Measurements from ENCODE around the gene C10orf90. TPM values are rescaled to one million over a fixed set of nuclear protein-coding genes. Genes with fewer than 3 reads are reported as not detected.

The C10orf90 gene
- total RNA-seq, 4 donors from 2014 or later: 0.26 TPM; not detected in 3

GRCh38 chr10:126458466-126458865 is 212.0 kb downstream of the C10orf90 start:
- DNase-seq: no peak
- H3K36me3 ChIP-seq: no peaks in the 10 kb centered on the region
- H3K4me3 ChIP-seq: no peak overlapping the region
- no peaks in the 10 kb centered on the region for H3K27me3 ChIP-seq
- H3K4me1 ChIP-seq: peaks cover 0 to 25% (median 6%) of the 10 kb centered on the region in 3 donors
- intact Hi-C loops (cut with DNase I): no loop called here
- H3K9me3 ChIP-seq: no peaks in the 10 kb centered on the region
- 50% methylated on average over 1 of the region's 1 CpG for WGBS, 2 donors
- no peak overlapping the region for H3K27ac ChIP-seq
- TF ChIP-seq CTCF (IDR thresholded peaks at IDR 0.05) (no peak), POLR2A (IDR thresholded peaks at IDR 0.05) (no peak)

- no peak for TF ChIP-seq POLR2A (IDR thresholded peaks at IDR 0.05)
- no peak for TF ChIP-seq CTCF (IDR thresholded peaks at IDR 0.05)
- H3K27ac ChIP-seq: no peak overlapping the region
- 87 to 88% methylated on average over 5 of the region's 5 CpGs for WGBS, 2 donors
- no peaks in the 10 kb centered on the region for H3K9me3 ChIP-seq
- H3K36me3 ChIP-seq: no peaks in the 10 kb centered on the region
- H3K4me1 ChIP-seq: peaks cover 0 to 25% (median 6%) of the 10 kb centered on the region in 3 donors
- no peaks in the 10 kb centered on the region for H3K27me3 ChIP-seq
- no peak for DNase-seq
- intact Hi-C loops (cut with DNase I): no loop called here
- no peak overlapping the region for H3K4me3 ChIP-seq
These were observed 213.9 kb downstream of the C10orf90 start for GRCh38 chr10:126456632-126457031.

GRCh38 chr10:126455766-126456405 is 214.6 kb downstream of the C10orf90 start:
- Histone ChIP-seq H3K4me3 (no peak overlapping the region), H3K36me3 (no peaks in the 10 kb centered on the region), H3K27me3 (no peaks in the 10 kb centered on the region), H3K27ac (no peak overlapping the region), H3K4me1 (peaks cover 0 to 25% (median 6%) of the 10 kb centered on the region in 3 donors), H3K9me3 (no peaks in the 10 kb centered on the region)
- intact Hi-C loops (cut with DNase I): no loop called here
- 27 to 35% methylated on average over 9 to 11 of the region's 11 CpGs for WGBS, 2 donors
- DNase-seq: no peak
- TF ChIP-seq CTCF (IDR thresholded peaks at IDR 0.05): no peak
- TF ChIP-seq POLR2A (IDR thresholded peaks at IDR 0.05): no peak

GRCh38 chr10:126455036-126455765 is 215.3 kb downstream of the C10orf90 start:
- H3K4me1 ChIP-seq: peaks cover 0 to 22% (median 6%) of the 10 kb centered on the region in 3 donors

GRCh38 chr10:126454045-126454751 is 216.3 kb downstream of the C10orf90 start:
- TF ChIP-seq CTCF (IDR thresholded peaks at IDR 0.05) (no peak), POLR2A (IDR thresholded peaks at IDR 0.05) (no peak)

More at GRCh38 chr10:126455036-126455765, 215.3 kb downstream of the C10orf90 start:
- intact Hi-C loops (cut with DNase I): no loop called here
- no peaks in the 10 kb centered on the region for H3K36me3 ChIP-seq
- no peak overlapping the region for H3K4me3 ChIP-seq
- H3K9me3 ChIP-seq: no peaks in the 10 kb centered on the region
- no peak for DNase-seq
- WGBS, 2 donors: 81 to 88% methylated on average over 7 to 8 of the region's 8 CpGs
- TF ChIP-seq POLR2A (IDR thresholded peaks at IDR 0.05): no peak
- no peak overlapping the region for H3K27ac ChIP-seq
- H3K27me3 ChIP-seq: no peaks in the 10 kb centered on the region

More at GRCh38 chr10:126454045-126454751, 216.3 kb downstream of the C10orf90 start:
- H3K4me1 ChIP-seq: peaks cover 0 to 14% (median 6%) of the 10 kb centered on the region in 3 donors
- no peaks in the 10 kb centered on the region for H3K9me3 ChIP-seq
- no peak overlapping the region for H3K27ac ChIP-seq
- intact Hi-C loops (cut with DNase I): no loop called here
- no peak for DNase-seq
- no peak overlapping the region for H3K4me3 ChIP-seq
- no peaks in the 10 kb centered on the region for H3K36me3 ChIP-seq
- 76 to 81% methylated on average over 4 of the region's 4 CpGs for WGBS, 2 donors
- H3K27me3 ChIP-seq: no peaks in the 10 kb centered on the region

Measured in esophagus squamous epithelium (tissue), 5 donors.